ENCODE data around the gene OR2J1.

The OR2J1 gene

GRCh38 chr6:29099190-29099589, at the start of gene OR2J1:
OR2J1 (plus strand) TSS chr6:29099490; CDS start chr6:29100943, 1,453 bp downstream.
- Histone ChIP-seq H3K9me3 (no peaks in the 10 kb centered on the region), H3K9ac (no peak within 1 kb of the TSS), H3K27ac (no peak within 1 kb of the TSS), H3K4me1 (no peaks in the 10 kb centered on the region), H3K4me2 (no peak within 1 kb of the TSS), H4K20me1 (no peaks in the 10 kb centered on the region), H3K27me3 (no peaks in the 10 kb centered on the region), H3K4me3 (no peak within 1 kb of the TSS), H3K36me3 (no peaks in the 10 kb centered on the region)
- no peak for TF ChIP-seq Cebpa-rat (IDR thresholded peaks at IDR 0.05)

- H3K9me3 ChIP-seq, result no peaks in the 10 kb centered on the region
- H3K27ac ChIP-seq, result no peak overlapping the region
- no peaks in the 10 kb centered on the region for H3K27me3 ChIP-seq
- no peaks in the 10 kb centered on the region for H3K4me1 ChIP-seq
- no peaks in the 10 kb centered on the region for H3K36me3 ChIP-seq
- no peak overlapping the region for H3K9ac ChIP-seq
- H4K20me1 ChIP-seq, result no peaks in the 10 kb centered on the region
- no peak overlapping the region for H3K4me2 ChIP-seq
- no peak overlapping the region for H3K4me3 ChIP-seq
- no peak for TF ChIP-seq Cebpa-rat (IDR thresholded peaks at IDR 0.05)
Measured at GRCh38 chr6:29051680-29052079, 47.6 kb upstream of the OR2J1 start.

GRCh38 chr6:29071831-29072723, 27.2 kb upstream of the OR2J1 start:
- Histone ChIP-seq H4K20me1 (no peaks in the 10 kb centered on the region), H3K27ac (no peak overlapping the region), H3K9ac (no peak overlapping the region), H3K36me3 (no peaks in the 10 kb centered on the region), H3K4me2 (no peak overlapping the region), H3K4me1 (no peaks in the 10 kb centered on the region), H3K27me3 (no peaks in the 10 kb centered on the region), H3K9me3 (no peaks in the 10 kb centered on the region), H3K4me3 (no peak overlapping the region)
- no peak for TF ChIP-seq Cebpa-rat (IDR thresholded peaks at IDR 0.05)

DNA sequence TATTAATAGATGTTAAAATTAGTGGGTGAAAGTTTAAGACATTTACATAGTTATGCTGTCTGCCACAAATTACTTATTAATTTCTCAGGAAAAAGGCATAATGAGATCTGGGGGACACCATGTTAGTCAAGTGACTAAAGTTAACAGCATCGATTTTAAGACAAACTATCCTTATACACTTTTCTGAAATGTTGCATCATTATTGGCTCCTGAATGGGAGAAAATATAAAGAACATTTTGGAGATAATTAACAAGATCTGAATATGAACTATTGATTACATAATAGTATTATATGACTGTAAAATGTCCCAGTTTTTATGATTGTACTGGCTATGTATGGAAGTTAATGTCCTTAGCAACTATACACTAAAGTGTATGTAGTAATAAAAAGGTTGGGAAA, 20.1 kb upstream of the OR2J1 start:
- Histone ChIP-seq H3K4me2 (no peak overlapping the region), H4K20me1 (no peaks in the 10 kb centered on the region), H3K36me3 (no peaks in the 10 kb centered on the region), H3K27ac (no peak overlapping the region), H3K4me3 (no peak overlapping the region), H3K9ac (no peak overlapping the region), H3K9me3 (no peaks in the 10 kb centered on the region), H3K27me3 (no peaks in the 10 kb centered on the region), H3K4me1 (no peaks in the 10 kb centered on the region)
- no peak for TF ChIP-seq Cebpa-rat (IDR thresholded peaks at IDR 0.05)

GRCh38 chr6:29081312-29081711, 18.0 kb upstream of the OR2J1 start:
- Histone ChIP-seq H3K9ac (no peak overlapping the region), H3K27ac (no peak overlapping the region), H3K36me3 (no peaks in the 10 kb centered on the region), H3K9me3 (no peaks in the 10 kb centered on the region), H3K4me3 (no peak overlapping the region), H3K4me2 (no peak overlapping the region), H3K27me3 (no peaks in the 10 kb centered on the region), H3K4me1 (no peaks in the 10 kb centered on the region), H4K20me1 (no peaks in the 10 kb centered on the region)
- TF ChIP-seq Cebpa-rat (IDR thresholded peaks at IDR 0.05), result no peak

- Histone ChIP-seq H3K9ac (no peak overlapping the region), H3K4me3 (no peak overlapping the region), H3K9me3 (no peaks in the 10 kb centered on the region), H3K36me3 (no peaks in the 10 kb centered on the region), H3K4me2 (no peak overlapping the region), H3K27ac (no peak overlapping the region), H4K20me1 (no peaks in the 10 kb centered on the region), H3K27me3 (no peaks in the 10 kb centered on the region), H3K4me1 (no peaks in the 10 kb centered on the region)
- no peak for TF ChIP-seq Cebpa-rat (IDR thresholded peaks at IDR 0.05)
Measured at GRCh38 chr6:29082457-29082856, 16.8 kb upstream of the OR2J1 start.

DNA sequence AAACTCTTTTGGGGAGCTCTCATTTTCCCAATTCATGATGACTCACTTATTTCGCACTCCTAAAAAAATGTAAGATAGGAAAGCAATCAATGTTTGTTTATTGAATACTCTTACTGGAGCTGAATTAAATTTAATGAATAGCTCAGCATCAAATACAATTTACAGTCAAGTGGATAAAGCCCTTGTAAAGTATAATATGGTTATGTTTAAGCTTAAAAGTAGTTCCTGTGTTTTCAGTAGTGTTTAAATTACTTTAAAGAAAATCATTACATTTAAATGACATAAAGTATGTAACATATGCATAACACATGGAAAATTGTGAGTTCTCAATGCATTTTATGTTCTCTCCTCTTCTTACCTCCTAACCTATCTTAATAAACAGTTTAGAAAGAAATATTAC, 12.1 kb upstream of the OR2J1 start, which contains the start of gene OR2B3:
Gene OR2B3, minus strand, starts transcription at position 101 of the 400 bp plus-strand sequence. Its CDS starts 65 bp downstream, at position 36.
- Histone ChIP-seq H4K20me1 (no peaks in the 10 kb centered on the region), H3K9me3 (no peaks in the 10 kb centered on the region), H3K4me1 (no peaks in the 10 kb centered on the region), H3K9ac (no peak within 1 kb of the TSS), H3K27ac (no peak within 1 kb of the TSS), H3K36me3 (no peaks in the 10 kb centered on the region), H3K4me2 (no peak within 1 kb of the TSS), H3K4me3 (no peak within 1 kb of the TSS), H3K27me3 (no peaks in the 10 kb centered on the region)
- TF ChIP-seq Cebpa-rat (IDR thresholded peaks at IDR 0.05), result no peak

GRCh38 chr6:29092957-29093356, 6.3 kb upstream of the OR2J1 start:
- Histone ChIP-seq H3K36me3 (no peaks in the 10 kb centered on the region), H3K27me3 (no peaks in the 10 kb centered on the region), H3K4me1 (no peaks in the 10 kb centered on the region), H3K4me2 (no peak overlapping the region), H4K20me1 (no peaks in the 10 kb centered on the region), H3K9ac (no peak overlapping the region), H3K27ac (no peak overlapping the region), H3K4me3 (no peak overlapping the region), H3K9me3 (no peaks in the 10 kb centered on the region)
- no peak for TF ChIP-seq Cebpa-rat (IDR thresholded peaks at IDR 0.05)

GRCh38 chr6:29097803-29098202, 1.5 kb upstream of the OR2J1 start:
- Histone ChIP-seq H3K27me3 (no peaks in the 10 kb centered on the region), H3K9me3 (no peaks in the 10 kb centered on the region), H3K36me3 (no peaks in the 10 kb centered on the region), H4K20me1 (no peaks in the 10 kb centered on the region), H3K9ac (no peak overlapping the region), H3K27ac (no peak overlapping the region), H3K4me2 (no peak overlapping the region), H3K4me3 (no peak overlapping the region), H3K4me1 (no peaks in the 10 kb centered on the region)
- no peak for TF ChIP-seq Cebpa-rat (IDR thresholded peaks at IDR 0.05)

DNA sequence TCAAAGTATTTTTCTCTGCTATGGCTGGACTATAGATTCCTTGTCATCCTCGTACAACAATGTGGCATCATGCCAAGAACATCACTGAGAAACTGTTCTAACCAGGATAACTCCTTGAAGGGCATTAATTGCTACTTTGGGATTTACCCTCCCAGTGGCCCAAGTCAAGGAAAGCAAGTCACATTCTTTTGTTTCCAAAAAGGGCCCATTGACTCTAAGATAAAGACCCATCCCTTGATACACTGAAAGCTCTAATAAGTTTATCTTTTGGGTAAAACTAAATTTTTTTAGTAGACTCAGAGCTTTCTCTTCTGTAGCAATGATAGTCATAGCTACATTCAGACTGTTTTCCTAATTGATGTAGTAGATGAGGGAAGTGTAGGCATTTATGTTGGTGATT, 8.5 kb downstream of the OR2J1 start, which contains the start of gene OR2J3:
Gene OR2J3, plus strand, starts transcription at position 301 of the 400 bp plus-strand sequence. CDS start 3,833 bp downstream, outside the sequence.
- no peaks in the 10 kb centered on the region for H3K4me1 ChIP-seq
- TF ChIP-seq Cebpa-rat (IDR thresholded peaks at IDR 0.05), result no peak
- no peak within 1 kb of the TSS for H3K4me2 ChIP-seq
- no peak within 1 kb of the TSS for H3K27ac ChIP-seq
- no peaks in the 10 kb centered on the region for H3K9me3 ChIP-seq
- no peak within 1 kb of the TSS for H3K4me3 ChIP-seq
- H3K9ac ChIP-seq, result no peak within 1 kb of the TSS
- H3K36me3 ChIP-seq, result no peaks in the 10 kb centered on the region
- no peaks in the 10 kb centered on the region for H4K20me1 ChIP-seq
- H3K27me3 ChIP-seq, result no peaks in the 10 kb centered on the region

Data from BLaER1 (cell line).